ENCODE measurements around the gene ATL3. TPM values are rescaled to one million over a fixed set of nuclear protein-coding genes. Genes with fewer than 3 reads are reported as not detected.

ATL3 gene
- polyA plus RNA-seq, 1 donor from 2014 or later: 4.0 TPM

DNA sequence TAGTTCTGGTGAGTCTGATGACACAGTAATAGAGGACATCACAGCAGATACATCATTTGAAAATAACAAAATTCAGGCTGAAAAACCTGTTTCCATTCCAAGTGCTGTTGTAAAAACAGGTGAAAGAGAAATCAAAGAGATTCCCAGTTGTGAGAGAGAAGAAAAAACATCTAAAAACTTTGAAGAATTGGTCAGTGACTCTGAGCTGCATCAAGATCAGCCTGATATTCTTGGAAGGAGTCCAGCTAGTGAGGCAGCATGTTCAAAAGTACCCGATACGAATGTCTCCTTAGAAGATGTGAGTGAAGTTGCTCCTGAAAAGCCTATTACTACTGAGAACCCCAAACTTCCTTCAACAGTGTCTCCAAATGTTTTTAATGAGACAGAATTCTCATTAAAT lies 48.8 kb upstream of the ATL3 start:
- Histone ChIP-seq H4K20me1 (ENCODE audit: insufficient read depth) (peaks cover 20% of the 10 kb centered on the region), H3K9me2 (ENCODE audit: insufficient read depth, low read length) (no peaks in the 10 kb centered on the region), H3K27me3 (ENCODE audit: insufficient read depth, low read depth, low read length) (no peaks in the 10 kb centered on the region), H3K9me3 (ENCODE audit: low read length) (no peaks in the 10 kb centered on the region), H3K9ac (ENCODE audit: low read length) (no peak overlapping the region), H2AFZ (ENCODE audit: low read depth, low read length) (no peak overlapping the region), H3F3A (ENCODE audit: insufficient read depth, low read length, poor library complexity, severe bottlenecking) (no peaks in the 10 kb centered on the region), H3K27ac (ENCODE audit: low read length) (no peak overlapping the region), H3K36me3 (ENCODE audit: insufficient read depth, low read length) (no peaks in the 10 kb centered on the region), H3K79me2 (replicated peaks; ENCODE audit: insufficient read depth, low read length) (peaks cover 79% of the 10 kb centered on the region), H3K4me2 (ENCODE audit: low read length) (no peak overlapping the region), H3K4me3 (ENCODE audit: low read length) (no peak overlapping the region)
- TF ChIP-seq RAD21 (conservative IDR thresholded peaks at IDR 0.05) (no peak), MXI1 (conservative IDR thresholded peaks at IDR 0.05; ENCODE audit: poor library complexity, severe bottlenecking) (no peak), EP300 (conservative IDR thresholded peaks at IDR 0.05; ENCODE audit: poor library complexity, severe bottlenecking) (no peak), CTCF (IDR thresholded peaks at IDR 0.05; ENCODE audit: poor library complexity, severe bottlenecking) (no peak), REST (IDR thresholded peaks at IDR 0.05; ENCODE audit: borderline replicate concordance) (no peak), TAF1 (IDR thresholded peaks at IDR 0.05; ENCODE audit: low read depth) (no peak), EZH2 (IDR thresholded peaks at IDR 0.05; ENCODE audit: borderline replicate concordance, insufficient read depth, low read length, poor library complexity, severe bottlenecking) (no peak), POLR2AphosphoS5 (IDR thresholded peaks at IDR 0.05) (no peak)

- no peak overlapping the region for H3K4me2 ChIP-seq (ENCODE audit: low read length)
- peaks cover 29% of the 10 kb centered on the region for H4K20me1 ChIP-seq (ENCODE audit: insufficient read depth)
- H2AFZ ChIP-seq (ENCODE audit: low read depth, low read length): no peak overlapping the region
- H3K4me3 ChIP-seq (ENCODE audit: low read length): no peak overlapping the region
- H3K79me2 ChIP-seq (replicated peaks; ENCODE audit: insufficient read depth, low read length): peaks cover 83% of the 10 kb centered on the region
- H3K9ac ChIP-seq (ENCODE audit: low read length): no peak overlapping the region
- H3K9me3 ChIP-seq (ENCODE audit: low read length): no peaks in the 10 kb centered on the region
- no peak overlapping the region for H3K27ac ChIP-seq (ENCODE audit: low read length)
- H3K9me2 ChIP-seq (ENCODE audit: insufficient read depth, low read length): no peaks in the 10 kb centered on the region
- H3F3A ChIP-seq (ENCODE audit: insufficient read depth, low read length, poor library complexity, severe bottlenecking): no peaks in the 10 kb centered on the region
- TF ChIP-seq MXI1 (conservative IDR thresholded peaks at IDR 0.05; ENCODE audit: poor library complexity, severe bottlenecking) (no peak), SMC3 (conservative IDR thresholded peaks at IDR 0.05; ENCODE audit: poor library complexity) (no peak), RAD21 (conservative IDR thresholded peaks at IDR 0.05) (no peak)
- H3K36me3 ChIP-seq (ENCODE audit: insufficient read depth, low read length): no peaks in the 10 kb centered on the region
- no peaks in the 10 kb centered on the region for H3K27me3 ChIP-seq (ENCODE audit: insufficient read depth, low read depth, low read length)
Observed at GRCh38 chr11:63719001-63719400, 47.8 kb upstream of the ATL3 start.

- H3K9me2 ChIP-seq (ENCODE audit: insufficient read depth, low read length): no peaks in the 10 kb centered on the region
- no peaks in the 10 kb centered on the region for H3K27me3 ChIP-seq (ENCODE audit: insufficient read depth, low read depth, low read length)
- H3K9ac ChIP-seq (ENCODE audit: low read length): no peak overlapping the region
- H3F3A ChIP-seq (ENCODE audit: insufficient read depth, low read length, poor library complexity, severe bottlenecking): no peaks in the 10 kb centered on the region
- H3K9me3 ChIP-seq (ENCODE audit: low read length): no peaks in the 10 kb centered on the region
- H2AFZ ChIP-seq (ENCODE audit: low read depth, low read length): no peak overlapping the region
- H3K4me2 ChIP-seq (ENCODE audit: low read length): no peak overlapping the region
- peaks cover 34% of the 10 kb centered on the region for H4K20me1 ChIP-seq (ENCODE audit: insufficient read depth)
- H3K79me2 ChIP-seq (replicated peaks; ENCODE audit: insufficient read depth, low read length): peaks cover 84% of the 10 kb centered on the region
- no peak overlapping the region for H3K4me3 ChIP-seq (ENCODE audit: low read length)
- TF ChIP-seq SMC3 (conservative IDR thresholded peaks at IDR 0.05; ENCODE audit: poor library complexity) (no peak), EZH2 (IDR thresholded peaks at IDR 0.05; ENCODE audit: borderline replicate concordance, insufficient read depth, low read length, poor library complexity, severe bottlenecking) (no peak), POLR2AphosphoS5 (IDR thresholded peaks at IDR 0.05) (no peak)
- H3K27ac ChIP-seq (ENCODE audit: low read length): no peak overlapping the region
- H3K36me3 ChIP-seq (ENCODE audit: insufficient read depth, low read length): no peaks in the 10 kb centered on the region
Observed at GRCh38 chr11:63716046-63716445, 44.9 kb upstream of the ATL3 start.

Measured in neural cell (in vitro differentiated cells).